DMS153 (cell line): Measurements from ENCODE around the gene TBC1D2B.
"Not testable (repeated sequence)": the region's sequence is repeated elsewhere in the genome, so short reads cannot be mapped to it uniquely, and the experiment has no call there.

Experiments used
- DNase-seq: peaks from one replicate; lab custom pipeline; 2025; lab: John Stamatoyannopoulos, UW

The TBC1D2B gene

GRCh38 chr15:78001656-78002055, 75.9 kb downstream of the TBC1D2B start:
- no peak for DNase-seq

GRCh38 chr15:78000927-78001249, 76.6 kb downstream of the TBC1D2B start:
- no peak for DNase-seq

GRCh38 chr15:78000091-78000926, 77.2 kb downstream of the TBC1D2B start:
- DNase-seq = no peak

- no peak for DNase-seq
Observed at GRCh38 chr15:77999486-77999885, 78.0 kb downstream of the TBC1D2B start.

GRCh38 chr15:77998592-77998991, 78.9 kb downstream of the TBC1D2B start:
- no peak for DNase-seq

GRCh38 chr15:77997761-77998554, 79.6 kb downstream of the TBC1D2B start:
- not testable (repeated sequence) for DNase-seq

- DNase-seq = not testable (repeated sequence)
Observed at GRCh38 chr15:77997221-77997620, 80.3 kb downstream of the TBC1D2B start.

- DNase-seq = not testable (repeated sequence)
Observed at GRCh38 chr15:77996713-77997171, 80.8 kb downstream of the TBC1D2B start.

GRCh38 chr15:77996226-77996625, 81.3 kb downstream of the TBC1D2B start:
- not testable (repeated sequence) for DNase-seq

- DNase-seq = not testable (repeated sequence)
Observed at GRCh38 chr15:77995537-77995918, 82.0 kb downstream of the TBC1D2B start.

GRCh38 chr15:77994893-77995536, 82.5 kb downstream of the TBC1D2B start:
- DNase-seq = not testable (repeated sequence)

- peak; percentile 39 for DNase-seq
Observed at GRCh38 chr15:77993970-77994693, 83.4 kb downstream of the TBC1D2B start.

GRCh38 chr15:77993374-77993911, 84.1 kb downstream of the TBC1D2B start:
- no peak for DNase-seq

- DNase-seq = no peak
Observed at GRCh38 chr15:77992356-77993222, 84.9 kb downstream of the TBC1D2B start.

- not testable (repeated sequence) for DNase-seq
Observed at GRCh38 chr15:77991658-77992201, 85.8 kb downstream of the TBC1D2B start.

GRCh38 chr15:77991029-77991406, 86.5 kb downstream of the TBC1D2B start:
- no peak for DNase-seq

GRCh38 chr15:77989296-77990143, 88.0 kb downstream of the TBC1D2B start:
- DNase-seq = no peak

- no peak for DNase-seq
Observed at GRCh38 chr15:77988347-77989295, 88.9 kb downstream of the TBC1D2B start.
